Left colon (tissue), 2 donors: ENCODE results near the gene MED8. TPM values are rescaled to one million over a fixed set of nuclear protein-coding genes. Genes with fewer than 3 reads are reported as not detected.
"Not testable (repeated sequence)": the region's sequence is repeated elsewhere in the genome, so short reads cannot be mapped to it uniquely, and the experiment has no call there.

Experiments used
- ATAC-seq: fragments of 200-7000 bp; cut with Tn5 transposase; one replicate; pipeline ENCODE4 v1.9.1; 2020; ENCODE audit warnings: mild to moderate bottlenecking, moderate library complexity
- DNase-seq, 2 donors: peaks; one replicate each; pipeline ENCODE4 v3.0.0-alpha.2; 2020
- intact Hi-C, 2 donors: fragments of 100-400 bp; cut with DNase I in 1 of 2; cut with micrococcal nuclease in 1 of 2; formaldehyde crosslinking; loops; one replicate each; pipeline versions ENCODE4 v1.11.2 to v1.14.0; 2022; cut with DNase I, micrococcal nuclease
- total RNA-seq, 2 donors: library from RNA; stranded (reverse); fragmentation: NEBNext Ultra II Directional; extraction: Animal tissue kit (Norgen Biotek cat#: 25700); gene quantifications; one replicate each; pipeline ENCODE4 v1.2.1, GENCODE V29; 2021
- donor health status: DM: no; HTN: no; CAD: no.
- donor health status: DM: yes; HTN: yes; CAD: no.

MED8 gene
- total RNA-seq, 2 donors from 2014 or later: 39.1 to 39.5 TPM

GRCh38 chr1:43423672-43424550 lies 34.3 kb upstream of the MED8 start:
- intact Hi-C loops: no loop called here
- ATAC-seq: peak; percentile 63

DNA sequence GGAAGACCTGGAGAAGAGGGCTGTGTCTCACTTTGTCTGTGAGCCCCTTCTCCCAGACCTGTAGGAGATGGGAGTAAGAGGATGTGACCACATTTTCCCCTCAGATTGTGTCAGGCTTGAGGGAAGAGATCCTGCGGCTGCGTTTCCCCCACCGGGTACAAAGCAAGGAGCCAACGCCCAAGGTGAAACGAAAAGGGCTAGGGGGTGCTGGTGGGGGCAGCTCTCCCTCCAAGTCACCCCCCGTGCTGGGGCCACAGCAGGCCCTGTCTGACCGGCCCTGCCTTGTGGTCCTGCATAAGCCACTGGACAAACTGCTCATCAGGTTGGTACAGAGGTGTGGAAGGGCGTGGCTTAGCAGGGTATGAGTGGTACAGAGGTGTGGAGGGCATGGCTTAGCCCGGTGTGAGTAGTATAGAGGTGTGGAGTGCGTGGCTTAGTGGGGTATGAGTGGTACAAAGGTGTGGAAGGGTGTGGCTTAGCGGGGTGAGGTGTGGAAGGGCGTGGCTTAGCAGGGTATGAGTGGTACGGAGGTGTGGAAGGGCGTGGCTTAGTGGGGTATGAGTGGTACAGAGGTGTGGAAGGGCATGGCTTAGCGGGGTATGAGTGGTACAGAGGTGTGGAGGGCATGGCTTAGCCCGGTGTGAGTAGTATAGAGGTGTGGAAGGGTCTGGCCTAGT lies 33.5 kb upstream of the MED8 start:
- intact Hi-C loops: no loop called here
- DNase-seq: no peak
- peak; percentile 40 for ATAC-seq

More at GRCh38 chr1:43423672-43424550, 34.3 kb upstream of the MED8 start:
- peak; percentile 49 to 53 for DNase-seq

DNA sequence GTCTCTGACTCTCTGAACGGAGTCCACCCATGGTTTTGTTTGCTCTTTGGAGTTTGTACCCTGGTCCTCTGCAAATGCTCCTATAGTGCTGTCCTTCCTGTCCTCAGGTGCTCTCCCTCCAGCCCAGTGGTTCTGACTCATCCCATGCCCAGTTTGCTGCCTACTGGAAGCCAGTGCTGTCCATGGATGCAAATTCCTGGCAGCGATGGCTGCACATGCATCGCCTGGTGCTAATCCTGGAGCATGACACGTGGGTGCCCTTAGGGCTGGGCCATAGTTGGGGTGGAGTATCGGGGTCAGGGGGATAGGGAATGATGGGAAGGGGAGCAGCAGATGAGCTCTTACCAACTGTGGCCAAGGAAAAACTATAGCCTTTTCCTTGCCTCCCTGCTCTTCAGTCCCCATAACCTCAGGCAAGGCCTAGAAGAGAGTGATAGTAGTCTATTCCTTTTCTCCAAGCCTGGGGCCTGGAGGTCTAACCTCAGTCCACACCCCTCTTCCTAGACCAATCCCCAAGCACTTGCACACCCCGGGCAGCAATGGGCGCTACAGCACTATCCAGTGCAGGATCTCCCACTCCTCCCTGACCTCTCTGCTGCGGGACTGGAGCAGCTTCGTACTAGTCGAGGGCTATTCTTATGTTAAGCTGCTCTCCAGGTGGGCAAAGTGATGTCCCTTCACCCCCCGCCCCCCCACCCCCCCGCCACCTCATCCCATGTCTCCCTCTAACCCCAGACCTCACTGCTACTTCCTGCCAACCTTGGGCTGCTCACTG lies 32.6 kb upstream of the MED8 start:
- intact Hi-C loops: no loop called here
- no peak for DNase-seq
- ATAC-seq: no peak

GRCh38 chr1:43421396-43421795 lies 31.8 kb upstream of the MED8 start:
- DNase-seq (no peak), ATAC-seq (no peak)
- intact Hi-C loops: no loop called here

- no peak for DNase-seq
- intact Hi-C loops: no loop called here
Observed at GRCh38 chr1:43420874-43421273, 31.3 kb upstream of the MED8 start.

GRCh38 chr1:43419627-43420425 lies 30.2 kb upstream of the MED8 start:
- intact Hi-C loops: loop anchor here (5.0 to 10.0 kb wide), 2 partner anchors 175 to 198 kb away; no protein-coding TSS in a partner anchor
- no peak for DNase-seq
- ATAC-seq: no peak

More at GRCh38 chr1:43420874-43421273, 31.3 kb upstream of the MED8 start:
- no peak for ATAC-seq

- intact Hi-C loops: loop anchor here (5.0 to 10.0 kb wide), 2 partner anchors 174 to 197 kb away; no protein-coding TSS in a partner anchor
Observed at GRCh38 chr1:43418858-43419257, 29.3 kb upstream of the MED8 start.

DNA sequence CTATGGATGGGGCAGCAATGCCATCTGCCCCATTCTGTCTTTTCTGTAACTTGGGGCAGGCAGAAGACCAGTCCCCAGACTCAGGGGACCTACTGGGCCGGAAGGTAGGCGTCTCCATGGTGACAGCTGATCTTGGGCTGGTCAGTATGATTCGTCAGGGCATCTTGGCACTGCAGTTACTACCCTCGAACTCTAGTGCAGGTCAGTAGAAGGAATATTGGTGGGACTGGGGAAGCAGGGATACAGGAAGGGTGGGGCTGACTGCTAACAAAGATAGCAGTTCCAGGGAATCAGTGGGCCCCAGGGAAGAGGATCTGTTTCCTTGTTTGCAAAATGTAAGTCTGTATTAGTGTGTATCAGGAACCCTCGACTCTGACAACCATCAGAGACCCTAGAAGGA lies 26.3 kb upstream of the MED8 start:
- intact Hi-C loops: loop anchor here (5.0 to 10.0 kb wide), 2 partner anchors 171 to 194 kb away; no protein-coding TSS in a partner anchor
- peak; percentile 27 for ATAC-seq

More at GRCh38 chr1:43418858-43419257, 29.3 kb upstream of the MED8 start:
- DNase-seq: no peak
- no peak for ATAC-seq

DNA sequence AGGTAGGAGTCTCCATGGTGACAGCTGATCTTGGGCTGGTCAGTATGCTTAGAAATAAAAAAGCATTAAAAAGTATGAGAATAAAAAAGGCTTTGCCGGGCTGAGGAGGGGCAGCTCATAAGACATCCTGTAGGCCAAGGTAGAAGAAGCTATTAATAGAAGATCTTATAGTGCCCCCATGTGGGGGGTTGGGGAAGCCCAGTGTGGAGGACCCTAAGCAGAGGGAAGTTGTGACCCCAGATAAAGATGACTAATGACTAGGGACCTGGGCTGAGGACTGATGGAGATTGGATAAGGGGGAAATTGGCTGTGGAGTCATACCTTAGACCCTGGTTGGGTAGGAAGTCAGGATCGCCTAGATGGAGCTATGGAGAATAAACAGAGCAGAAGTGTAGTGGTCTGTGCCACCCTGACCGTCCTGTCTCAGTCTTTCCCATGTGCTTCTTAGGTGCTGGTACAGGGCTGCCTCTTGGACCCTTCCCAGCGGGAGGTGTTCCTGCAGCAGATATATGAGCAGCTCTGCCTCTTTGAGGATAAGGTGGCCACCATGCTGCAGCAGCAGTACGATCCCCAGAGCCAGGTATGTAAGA lies 25.1 kb upstream of the MED8 start:
- DNase-seq (peak in 1 of 2 donors; percentile 70), ATAC-seq (peak; percentile 83)
- intact Hi-C loops: loop anchor here (5.0 to 10.0 kb wide), 2 partner anchors 170 to 192 kb away; no protein-coding TSS in a partner anchor

More for the DNA sequence above, 26.3 kb upstream of the MED8 start:
- no peak for DNase-seq

GRCh38 chr1:43413426-43413825 lies 23.8 kb upstream of the MED8 start:
- ATAC-seq, DNase-seq: not testable (repeated sequence)
- intact Hi-C loops: loop anchor here in 1 of 2 donors (10.0 kb wide), 1 partner anchor 169 kb away; no protein-coding TSS in a partner anchor

- intact Hi-C loops: loop anchor here in 1 of 2 donors (10.0 kb wide), 1 partner anchor 166 kb away; no protein-coding TSS in a partner anchor
- DNase-seq: no peak
- no peak for ATAC-seq
Observed at GRCh38 chr1:43410571-43410970, 21.0 kb upstream of the MED8 start.

DNA sequence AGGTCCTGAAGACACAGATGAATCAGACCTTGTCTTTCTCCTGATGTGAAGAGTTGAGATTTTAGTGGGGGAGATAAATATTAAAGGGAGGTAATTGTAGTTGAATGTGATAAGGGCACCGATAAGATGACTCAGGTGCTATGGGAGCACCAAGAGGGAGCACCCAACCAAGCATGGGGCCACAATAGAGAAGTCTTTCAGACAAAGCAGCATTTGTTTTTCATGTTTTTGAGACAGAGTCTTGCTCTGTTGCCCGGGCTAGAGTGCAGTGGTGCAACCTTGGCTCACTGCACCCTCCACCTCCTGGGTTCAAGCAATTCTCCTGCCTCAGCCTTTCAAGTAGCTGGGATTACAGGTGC lies 16.3 kb upstream of the MED8 start:
- no peak for DNase-seq
- ATAC-seq: peak; percentile 23
- intact Hi-C loops: no loop called here

- intact Hi-C loops: no loop called here
- DNase-seq (no peak), ATAC-seq (peak; percentile 96)
Observed at GRCh38 chr1:43405219-43405875, 15.7 kb upstream of the MED8 start.

- no peak for DNase-seq
- intact Hi-C loops: no loop called here
- ATAC-seq: no peak
Observed at GRCh38 chr1:43404353-43404752, 14.8 kb upstream of the MED8 start.

DNA sequence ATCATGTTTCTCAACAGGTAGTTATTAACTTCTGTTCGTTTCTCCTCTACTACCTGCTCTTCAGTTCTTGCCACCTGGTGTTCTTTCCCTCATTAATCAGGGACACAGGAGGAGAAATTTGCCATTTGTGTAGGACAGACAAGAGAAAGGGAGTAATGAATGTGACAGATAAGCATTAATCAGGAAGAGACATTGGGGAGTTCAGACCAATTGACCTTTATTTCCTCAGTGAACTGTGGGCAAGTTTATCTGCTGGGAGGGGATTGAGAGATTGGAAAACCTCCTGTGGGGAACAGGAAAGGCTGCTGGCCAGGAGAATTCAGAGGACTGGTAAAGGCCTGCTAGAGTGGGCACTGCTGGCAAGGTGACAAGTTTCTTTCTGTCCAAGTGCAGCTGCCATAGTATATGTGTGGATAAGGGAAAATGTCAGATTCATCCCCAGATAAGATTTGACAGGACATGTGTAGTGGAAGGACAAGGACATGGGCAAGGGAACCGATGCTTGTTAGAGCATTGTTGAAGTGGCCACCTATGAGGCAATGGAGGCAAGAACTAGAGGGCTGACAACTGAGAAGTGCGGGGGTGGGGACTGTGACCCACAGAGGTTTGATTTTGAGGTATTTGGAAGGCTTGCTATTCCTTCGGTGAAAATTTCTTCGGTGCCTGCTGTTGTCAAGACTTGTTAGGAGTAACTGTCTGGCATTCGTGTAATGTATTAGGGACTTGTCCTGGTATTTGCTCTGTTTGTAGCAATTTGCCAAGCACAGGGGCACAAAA lies 12.7 kb upstream of the MED8 start:
- intact Hi-C loops: no loop called here
- DNase-seq: no peak
- no peak for ATAC-seq

- intact Hi-C loops, DNase-seq, ATAC-seq: not testable (repeated sequence)
Observed at GRCh38 chr1:43400441-43400840, 10.8 kb upstream of the MED8 start.
